ENCODE results near the gene SPCS2. TPM values are rescaled to one million over a fixed set of nuclear protein-coding genes. Genes with fewer than 3 reads are reported as not detected.

The SPCS2 gene
- total RNA-seq, result 105 TPM
- long read RNA-seq, partial matches to known transcripts, result 9 of 18 reads
- long read RNA-seq, other reads (novel, unspliced or antisense), result 2 of 18 reads

DNA sequence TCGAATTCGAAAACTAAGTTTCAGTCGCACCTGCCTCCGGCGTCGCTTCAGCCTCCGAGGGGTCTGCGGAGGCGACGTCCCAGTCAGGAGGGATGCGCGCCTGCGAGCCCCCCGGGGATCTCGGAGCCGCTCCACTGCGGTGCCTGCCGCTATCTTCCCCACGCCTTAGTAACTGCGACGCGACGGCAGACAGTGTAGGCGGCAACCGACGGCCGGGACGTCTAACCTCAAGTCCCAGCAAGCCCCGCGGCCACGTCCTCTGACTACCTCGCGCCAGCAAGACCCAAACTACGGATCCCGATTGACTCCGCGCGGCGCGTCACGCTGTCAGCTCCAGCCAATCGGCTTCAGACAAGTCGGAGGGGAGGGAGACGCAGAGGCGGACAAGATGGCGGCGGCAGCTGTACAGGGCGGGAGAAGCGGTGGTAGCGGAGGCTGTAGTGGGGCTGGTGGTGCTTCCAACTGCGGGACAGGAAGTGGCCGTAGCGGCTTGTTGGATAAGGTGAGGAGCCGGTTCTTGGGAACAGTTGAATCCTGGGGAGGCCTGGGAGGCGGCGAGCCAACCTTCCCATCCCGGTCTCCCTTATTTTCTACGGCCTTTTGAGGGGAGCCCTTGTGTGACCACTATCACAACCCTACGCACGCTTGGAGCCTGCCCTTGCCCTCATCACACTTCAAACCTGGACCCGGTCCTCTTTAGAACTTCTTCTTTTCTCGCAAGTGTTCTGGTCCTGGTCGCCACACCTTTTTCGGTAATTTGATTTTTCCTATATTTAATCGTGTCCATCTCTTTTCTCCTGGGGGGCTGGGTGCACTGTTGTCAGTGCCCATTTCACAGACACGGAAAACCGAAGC lies at the start of gene SPCS2, which contains the start of gene XRRA1:
Gene SPCS2 (plus strand): TSS at position 369 of the 855 bp plus-strand sequence. CDS start 20 bp downstream, at position 389.
Gene XRRA1 (minus strand): TSS at position 194 of the 855 bp plus-strand sequence. CDS start 8,213 bp downstream, outside the sequence.
- DNase-seq (peak; percentile 99), ATAC-seq (peak; percentile 99)
- intact Hi-C loops (cut with micrococcal nuclease), result no loop called here

DNA sequence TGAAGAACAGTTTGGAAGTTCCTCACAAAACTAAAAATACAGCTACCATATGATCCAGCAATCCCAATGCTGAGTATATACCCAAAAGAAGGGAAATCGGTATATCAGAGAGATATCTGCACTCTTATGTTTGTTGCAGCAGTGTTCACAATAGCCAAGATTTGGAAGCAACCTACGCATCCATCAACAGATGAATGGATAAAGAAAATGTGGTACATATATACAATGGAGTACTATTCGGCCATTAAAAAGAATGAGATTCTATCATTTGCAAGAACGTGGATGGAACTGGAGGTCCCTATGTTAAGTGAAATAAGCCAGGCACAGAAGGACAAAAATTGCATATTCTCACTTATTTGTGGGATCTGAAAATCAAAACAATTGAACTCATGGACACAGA lies 46.7 kb upstream of the SPCS2 start:
- intact Hi-C loops (cut with micrococcal nuclease), result no loop called here
- ATAC-seq (no peak), DNase-seq (no peak)

DNA sequence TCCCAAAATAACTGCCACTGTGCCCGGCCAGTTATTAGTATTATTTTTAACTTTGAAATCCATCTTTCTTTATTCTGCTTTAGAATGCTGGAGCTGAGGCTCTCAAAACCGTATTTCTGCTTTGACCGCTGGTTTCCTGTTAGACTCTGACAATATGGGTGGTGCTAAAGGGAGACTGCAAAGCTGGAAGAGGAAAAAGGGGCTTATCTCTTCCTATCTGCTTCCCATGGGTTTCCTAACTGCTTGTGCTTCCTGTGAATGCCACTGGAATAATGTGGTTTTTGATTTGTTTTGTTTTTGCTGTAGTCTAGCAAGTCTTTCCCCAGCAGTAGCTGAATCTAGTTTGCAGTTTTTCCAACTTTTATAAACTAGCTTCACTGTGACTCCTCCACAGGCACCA lies 43.7 kb upstream of the SPCS2 start:
- intact Hi-C loops (cut with micrococcal nuclease), result no loop called here
- DNase-seq (no peak), ATAC-seq (peak; percentile 52)

- ATAC-seq, result no peak
- intact Hi-C loops (cut with micrococcal nuclease), result no loop called here
- no peak for DNase-seq
Measured at GRCh38 chr11:74909385-74909784, 39.7 kb upstream of the SPCS2 start.

GRCh38 chr11:74909812-74910211 lies 39.3 kb upstream of the SPCS2 start:
- intact Hi-C loops (cut with micrococcal nuclease), result no loop called here
- no peak for DNase-seq
- no peak for ATAC-seq

DNA sequence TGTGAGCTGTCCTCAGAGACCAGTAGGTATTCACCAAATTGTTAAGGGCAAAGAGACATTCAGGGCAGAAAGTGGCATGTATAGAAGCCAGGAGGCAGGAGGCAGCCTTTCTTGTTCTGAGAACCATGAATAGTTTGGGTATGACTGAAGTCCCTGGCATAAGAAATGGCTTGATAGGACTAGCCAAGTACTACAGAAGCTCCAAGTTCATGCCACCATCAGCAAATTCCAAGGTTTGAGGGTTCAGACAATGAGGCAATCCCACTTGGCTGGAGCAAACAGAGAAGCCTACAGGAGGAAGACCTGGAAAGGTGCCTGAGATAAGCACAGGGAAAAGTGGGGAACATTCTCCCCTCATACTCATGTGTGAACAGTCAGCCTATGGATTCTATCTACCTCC lies 25.9 kb upstream of the SPCS2 start:
- ATAC-seq (no peak), DNase-seq (no peak)
- intact Hi-C loops (cut with micrococcal nuclease), result no loop called here

DNA sequence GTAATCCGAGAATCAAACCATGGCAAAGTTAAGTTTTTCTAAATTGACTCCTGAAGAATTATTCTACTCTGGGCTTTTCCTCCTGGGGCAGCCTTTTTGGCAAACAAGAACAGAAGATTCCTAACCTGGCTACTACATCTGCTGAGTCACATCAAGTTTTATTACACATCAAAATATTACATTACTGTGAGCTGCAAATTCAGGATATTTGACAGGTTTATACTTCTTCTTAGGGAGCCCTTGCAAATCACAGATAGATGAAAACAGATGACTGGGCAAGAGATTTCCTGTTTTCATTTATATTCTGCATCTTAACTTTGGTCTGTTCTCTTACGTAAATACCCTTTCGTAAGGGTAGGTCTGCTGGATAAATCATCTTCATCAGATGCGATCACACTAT lies 23.8 kb upstream of the SPCS2 start:
- intact Hi-C loops (cut with micrococcal nuclease), result no loop called here
- DNase-seq (no peak), ATAC-seq (no peak)

DNA sequence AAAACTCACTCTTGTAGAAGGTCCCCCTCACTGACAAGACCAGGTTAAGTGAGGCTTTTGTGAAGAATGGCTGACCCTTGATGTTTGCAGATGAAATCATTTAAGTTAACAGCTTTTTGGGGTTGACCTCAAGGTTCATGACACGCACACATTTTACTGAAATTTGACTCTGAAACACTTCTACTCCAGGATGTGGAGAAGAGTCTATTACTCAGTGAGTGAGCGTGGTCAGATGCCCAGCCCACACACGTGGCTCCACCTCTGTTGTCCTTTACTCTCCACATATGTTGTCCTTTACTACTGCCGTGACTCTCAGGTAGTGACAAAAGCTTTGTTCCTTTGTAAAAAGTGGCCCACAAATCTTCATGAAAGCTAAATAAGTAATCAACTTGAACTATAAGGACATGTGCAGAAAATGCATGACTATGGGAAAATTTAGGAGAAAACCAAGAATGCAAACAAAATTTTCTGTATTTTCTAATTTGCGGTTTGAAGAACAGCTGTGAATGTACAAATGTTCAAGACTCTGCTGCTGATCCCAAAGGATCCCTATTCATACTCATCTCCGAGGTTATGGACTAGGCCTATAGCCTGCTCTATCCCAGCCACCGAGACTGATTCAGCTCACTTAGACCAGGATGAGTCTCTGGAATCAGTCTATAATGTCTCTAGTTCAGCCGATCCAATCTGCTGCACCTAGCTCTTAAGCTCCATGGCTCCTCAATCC lies 22.6 kb upstream of the SPCS2 start:
- intact Hi-C loops (cut with micrococcal nuclease), result no loop called here
- ATAC-seq, result no peak
- no peak for DNase-seq

GRCh38 chr11:74927496-74927895 lies 21.6 kb upstream of the SPCS2 start:
- intact Hi-C loops (cut with micrococcal nuclease), result no loop called here
- ATAC-seq (no peak), DNase-seq (no peak)

- intact Hi-C loops (cut with micrococcal nuclease), result loop anchor here (5.0 kb wide), 1 partner anchor 103 kb away; no protein-coding TSS in a partner anchor
- peak; percentile 88 for ATAC-seq
- peak; percentile 36 for DNase-seq
Measured at GRCh38 chr11:74929431-74930363, 19.4 kb upstream of the SPCS2 start.

GRCh38 chr11:74932169-74932568 lies 16.9 kb upstream of the SPCS2 start:
- intact Hi-C loops (cut with micrococcal nuclease), result loop anchor here (5.0 kb wide), 1 partner anchor 100 kb away; no protein-coding TSS in a partner anchor
- ATAC-seq, result no peak
- DNase-seq, result no peak

DNA sequence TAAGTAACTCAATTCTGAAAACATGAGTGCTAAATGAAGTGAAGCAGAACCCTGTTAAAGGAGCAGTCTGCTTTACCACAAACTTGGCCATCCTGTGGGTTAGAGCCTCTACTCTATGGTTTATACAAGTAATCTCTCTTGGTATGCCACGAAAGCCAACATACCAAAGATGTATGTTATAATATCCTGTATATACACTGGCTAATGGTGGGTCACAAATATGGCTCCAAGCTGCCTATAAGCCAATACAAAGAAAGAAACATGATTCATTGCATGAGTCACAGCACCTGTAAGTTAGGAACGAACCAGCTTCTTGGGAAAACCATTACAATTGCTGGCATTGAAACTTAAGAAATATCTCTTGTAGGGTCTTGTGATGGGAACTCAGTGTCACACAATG lies 16.3 kb upstream of the SPCS2 start:
- intact Hi-C loops (cut with micrococcal nuclease), result loop anchor here (5.0 kb wide), 1 partner anchor 100 kb away; no protein-coding TSS in a partner anchor
- DNase-seq, result no peak

DNA sequence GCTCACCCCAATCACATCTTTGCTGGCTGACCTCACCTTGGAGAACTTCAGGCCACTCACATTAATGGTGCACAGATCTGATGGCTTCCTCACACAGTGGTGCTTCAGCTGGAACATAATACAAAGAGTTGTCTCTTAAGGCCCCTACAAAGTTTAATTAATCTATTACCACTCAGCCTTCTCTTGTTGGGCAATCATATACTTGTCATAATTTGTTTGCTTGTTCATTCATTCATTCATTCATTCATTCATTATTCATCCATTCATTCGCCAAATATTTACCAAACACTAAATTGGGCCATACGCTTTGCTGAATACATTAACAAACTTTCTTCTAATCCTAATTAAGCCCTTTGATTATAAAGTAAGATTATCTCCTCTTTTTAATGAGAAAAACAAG lies 15.3 kb upstream of the SPCS2 start:
- intact Hi-C loops (cut with micrococcal nuclease), result loop anchor here (5.0 kb wide), 1 partner anchor 99 kb away; no protein-coding TSS in a partner anchor
- DNase-seq, result no peak
- no peak for ATAC-seq

More for the DNA sequence above, 16.3 kb upstream of the SPCS2 start:
- ATAC-seq, result no peak

DNA sequence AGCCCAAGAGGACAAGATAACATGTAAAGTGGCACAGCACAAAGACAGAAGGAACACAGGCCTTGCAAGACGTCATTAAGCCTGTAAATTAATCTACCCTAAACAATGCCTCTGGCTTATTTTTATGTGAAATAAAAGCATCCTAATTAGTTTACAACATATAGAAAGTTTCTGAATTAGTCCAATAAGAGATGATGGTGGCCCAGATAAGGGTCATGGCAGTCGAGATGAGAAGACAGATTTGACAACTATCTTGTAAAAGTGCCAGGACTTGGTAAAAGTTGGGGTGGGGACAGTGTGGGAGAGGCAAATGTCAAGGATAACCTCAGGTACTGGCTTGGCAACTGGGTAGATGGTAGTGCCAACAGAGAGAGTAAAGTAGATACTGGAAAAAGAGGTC lies 13.8 kb upstream of the SPCS2 start:
- ATAC-seq (no peak), DNase-seq (no peak)
- intact Hi-C loops (cut with micrococcal nuclease), result no loop called here

GRCh38 chr11:74936087-74936486 lies 13.0 kb upstream of the SPCS2 start:
- DNase-seq (no peak), ATAC-seq (no peak)
- intact Hi-C loops (cut with micrococcal nuclease), result no loop called here

GRCh38 chr11:74936976-74937375 lies 12.1 kb upstream of the SPCS2 start:
- DNase-seq, result no peak
- ATAC-seq, result no peak
- intact Hi-C loops (cut with micrococcal nuclease), result no loop called here

DNA sequence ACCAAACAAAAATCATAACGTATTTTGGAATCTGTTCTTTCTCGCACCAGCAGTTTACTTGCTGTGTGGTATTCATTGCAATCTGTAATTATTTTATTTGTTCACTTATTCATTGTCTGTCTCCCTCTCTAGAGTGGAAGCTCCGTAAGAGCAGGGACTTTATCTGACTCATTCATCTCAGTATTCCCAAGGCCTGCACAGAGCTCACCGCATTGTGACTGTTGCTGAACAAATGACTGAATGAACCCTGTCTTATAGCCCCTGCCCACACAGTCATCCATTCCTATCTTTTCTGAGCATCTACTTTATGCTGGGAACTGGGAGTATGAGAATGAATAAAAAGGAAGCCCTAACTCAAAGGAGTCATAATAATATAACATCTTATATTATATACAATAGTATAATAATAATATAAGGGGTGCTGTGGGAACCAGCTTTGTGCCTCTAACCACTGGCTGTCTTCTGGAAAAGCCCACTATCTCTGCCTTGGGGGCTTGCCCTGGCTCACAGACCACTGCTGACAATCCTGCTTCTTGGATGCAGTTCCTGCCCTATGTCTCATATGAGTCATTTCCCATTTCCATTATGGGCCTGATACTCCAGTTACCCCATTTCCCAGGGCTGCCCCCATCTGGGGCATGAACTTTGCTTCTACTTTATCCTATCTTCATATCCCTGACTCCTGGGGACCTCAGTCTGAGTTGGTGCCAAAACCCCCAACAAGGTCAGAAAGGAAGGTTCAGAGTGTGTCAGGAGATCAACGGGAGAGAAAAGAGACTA lies 11.2 kb upstream of the SPCS2 start:
- intact Hi-C loops (cut with micrococcal nuclease), result no loop called here
- no peak for DNase-seq
- no peak for ATAC-seq

DNA sequence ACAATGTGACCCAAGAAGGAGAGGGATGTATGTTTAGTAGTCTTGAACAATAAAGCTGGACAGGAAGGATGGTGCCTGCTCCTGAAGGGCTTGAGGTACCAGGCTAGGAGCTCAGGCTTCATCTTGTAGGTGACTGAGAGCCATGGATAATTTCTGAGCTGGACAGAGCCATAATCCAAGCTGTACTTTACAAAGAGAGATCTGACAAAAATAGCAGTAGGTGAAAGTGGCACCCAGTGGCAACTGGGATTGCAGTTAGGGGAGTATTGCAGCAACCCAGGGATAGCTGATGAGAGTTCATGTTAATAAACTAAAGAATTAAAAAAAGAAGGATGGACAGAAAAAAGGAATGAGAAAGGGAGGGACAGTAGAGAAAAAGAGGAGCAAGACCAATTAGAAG lies 7.6 kb upstream of the SPCS2 start:
- peak; percentile 75 for ATAC-seq
- intact Hi-C loops (cut with micrococcal nuclease), result no loop called here
- no peak for DNase-seq

Measured in left ventricle myocardium superior (tissue), 1 donor.